Measurements from ENCODE around the gene SPATA6L. TPM values are rescaled to one million over a fixed set of nuclear protein-coding genes. Genes with fewer than 3 reads are reported as not detected.

SPATA6L gene
- total RNA-seq, 3 donors from 2014 or later (not counting 1 experiment from before 2014, with no cell fraction given) = 2.0 to 4.7 (median 4.3) TPM

- no peak overlapping the region for H3K27ac Mint-ChIP-seq
- H3K4me3 ChIP-seq (ENCODE audit: low read length) = no peak overlapping the region
- no peak for ATAC-seq
These were observed 85.1 kb downstream of the SPATA6L start for GRCh38 chr9:4581035-4581760.

GRCh38 chr9:4579001-4579400 is 87.3 kb downstream of the SPATA6L start:
- Mint-ChIP-seq H3K36me3 (no peaks in the 10 kb centered on the region), H3K4me3 (no peak overlapping the region), H3K4me1 (no peaks in the 10 kb centered on the region), H3K27me3 (ENCODE audit: low read depth in 2 of 2) (peaks cover 0 to 2% of the 10 kb centered on the region in 2 donors), H3K9me3 (no peaks in the 10 kb centered on the region), H3K27ac (no peak overlapping the region)
- no peak overlapping the region for H3K27ac ChIP-seq (ENCODE audit: low read length)
- TF ChIP-seq CTCF (IDR thresholded peaks at IDR 0.05) = no peak
- intact Hi-C loops (cut with micrococcal nuclease) = no loop called here
- no peak overlapping the region for H3K4me3 ChIP-seq (ENCODE audit: low read length)
- no peaks in the 10 kb centered on the region for H3K4me1 ChIP-seq (ENCODE audit: control insufficient read depth, insufficient read depth, low read length)
- DNase-seq (no peak), ATAC-seq (no peak)
- no peaks in the 10 kb centered on the region for H3K36me3 ChIP-seq (ENCODE audit: control insufficient read depth, insufficient read depth, low read length)
- WGBS (ENCODE audit: insufficient coverage) = 100% methylated on average over 2 of the region's 2 CpGs
- H3K9me3 ChIP-seq (ENCODE audit: control insufficient read depth, insufficient read depth, low read length) = no peaks in the 10 kb centered on the region
- H3K27me3 ChIP-seq (ENCODE audit: control insufficient read depth, insufficient read depth, low read length) = no peaks in the 10 kb centered on the region

More at GRCh38 chr9:4581035-4581760, 85.1 kb downstream of the SPATA6L start:
- no peak for DNase-seq
- H3K36me3 ChIP-seq (ENCODE audit: control insufficient read depth, insufficient read depth, low read length) = no peaks in the 10 kb centered on the region
- Mint-ChIP-seq H3K27me3 (ENCODE audit: low read depth in 2 of 2) (peaks cover 0 to 2% of the 10 kb centered on the region in 2 donors), H3K36me3 (no peaks in the 10 kb centered on the region), H3K9me3 (no peaks in the 10 kb centered on the region), H3K4me1 (no peaks in the 10 kb centered on the region), H3K4me3 (no peak overlapping the region)
- H3K4me1 ChIP-seq (ENCODE audit: control insufficient read depth, insufficient read depth, low read length) = no peaks in the 10 kb centered on the region
- TF ChIP-seq CTCF (IDR thresholded peaks at IDR 0.05) = no peak
- WGBS (ENCODE audit: insufficient coverage) = 100% methylated on average over 2 of the region's 2 CpGs
- H3K27ac ChIP-seq (ENCODE audit: low read length) = no peak overlapping the region
- no peaks in the 10 kb centered on the region for H3K27me3 ChIP-seq (ENCODE audit: control insufficient read depth, insufficient read depth, low read length)
- intact Hi-C loops (cut with micrococcal nuclease) = no loop called here
- no peaks in the 10 kb centered on the region for H3K9me3 ChIP-seq (ENCODE audit: control insufficient read depth, insufficient read depth, low read length)

- Mint-ChIP-seq H3K4me3 (no peak overlapping the region), H3K36me3 (no peaks in the 10 kb centered on the region), H3K27me3 (ENCODE audit: low read depth in 2 of 2) (peaks cover 0 to 6% of the 10 kb centered on the region in 2 donors), H3K9me3 (no peaks in the 10 kb centered on the region), H3K27ac (no peak overlapping the region), H3K4me1 (peaks cover 7 to 11% of the 10 kb centered on the region in 2 donors)
- TF ChIP-seq CTCF (IDR thresholded peaks at IDR 0.05) = no peak
- DNase-seq = no peak
- intact Hi-C loops (cut with micrococcal nuclease) = no loop called here
- Histone ChIP-seq H3K4me3 (ENCODE audit: low read length) (no peak overlapping the region), H3K9me3 (ENCODE audit: control insufficient read depth, insufficient read depth, low read length) (no peaks in the 10 kb centered on the region), H3K4me1 (ENCODE audit: control insufficient read depth, insufficient read depth, low read length) (no peaks in the 10 kb centered on the region), H3K27me3 (ENCODE audit: control insufficient read depth, insufficient read depth, low read length) (no peaks in the 10 kb centered on the region), H3K27ac (ENCODE audit: low read length) (no peak overlapping the region), H3K36me3 (ENCODE audit: control insufficient read depth, insufficient read depth, low read length) (no peaks in the 10 kb centered on the region)
- ATAC-seq = no peak
- 97% methylated on average over 8 of the region's 8 CpGs for WGBS (ENCODE audit: insufficient coverage)
These were observed 89.8 kb downstream of the SPATA6L start for GRCh38 chr9:4576448-4576847.

GRCh38 chr9:4575997-4576396 is 90.3 kb downstream of the SPATA6L start:
- H3K4me1 Mint-ChIP-seq = peaks cover 7 to 11% of the 10 kb centered on the region in 2 donors
- no peaks in the 10 kb centered on the region for H3K9me3 ChIP-seq (ENCODE audit: control insufficient read depth, insufficient read depth, low read length)
- intact Hi-C loops (cut with micrococcal nuclease) = no loop called here
- peaks cover 0 to 6% of the 10 kb centered on the region in 2 donors for H3K27me3 Mint-ChIP-seq (ENCODE audit: low read depth in 2 of 2)
- no peaks in the 10 kb centered on the region for H3K4me1 ChIP-seq (ENCODE audit: control insufficient read depth, insufficient read depth, low read length)
- no peak for TF ChIP-seq CTCF (IDR thresholded peaks at IDR 0.05)
- H3K27ac Mint-ChIP-seq = no peak overlapping the region
- H3K27me3 ChIP-seq (ENCODE audit: control insufficient read depth, insufficient read depth, low read length) = no peaks in the 10 kb centered on the region
- H3K9me3 Mint-ChIP-seq = no peaks in the 10 kb centered on the region
- no peak overlapping the region for H3K4me3 ChIP-seq (ENCODE audit: low read length)
- H3K36me3 ChIP-seq (ENCODE audit: control insufficient read depth, insufficient read depth, low read length) = no peaks in the 10 kb centered on the region
- ATAC-seq = no peak
- no peaks in the 10 kb centered on the region for H3K36me3 Mint-ChIP-seq
- H3K4me3 Mint-ChIP-seq = no peak overlapping the region
- no peak overlapping the region for H3K27ac ChIP-seq (ENCODE audit: low read length)
- WGBS (ENCODE audit: insufficient coverage) = 90% methylated on average over 8 of the region's 8 CpGs
- no peak for DNase-seq
